ENCODE measurements around the gene FCN2. TPM values are rescaled to one million over a fixed set of nuclear protein-coding genes. Genes with fewer than 3 reads are reported as not detected.

Gene FCN2
- total RNA-seq, 1 experiment from 2014 or later: not detected

DNA sequence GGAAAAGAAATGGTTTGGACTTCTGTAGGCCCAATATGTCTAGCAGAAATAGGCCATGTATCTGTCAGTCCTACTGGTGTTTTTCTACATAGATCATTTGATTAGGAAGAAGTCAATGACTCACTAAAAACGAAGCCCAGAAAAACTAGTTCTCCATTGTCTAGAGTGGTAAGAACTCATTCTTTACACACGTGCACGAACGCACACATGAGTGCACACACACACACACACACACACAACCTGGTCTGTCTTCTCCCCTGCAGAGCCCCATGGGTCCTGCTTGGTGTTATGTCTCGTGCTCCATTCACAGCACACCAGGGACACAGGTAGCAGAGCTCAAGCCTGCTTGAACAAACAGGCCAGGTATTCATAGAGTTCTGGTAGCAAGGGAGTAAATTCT, 52.0 kb downstream of the FCN2 start:
- H2AFZ ChIP-seq (ENCODE audit: low read depth, low read length, poor library complexity, severe bottlenecking): no peak overlapping the region
- BruUV-seq (replicated peaks): no TSS peak
- RAD21 ChIA-PET (ENCODE audit: low non-redundant PET in 1 of 2, low total read pairs in 2 of 2, uncharacterized antibody in 2 of 2, unreplicated experiment in 2 of 2): no interaction called here

More for the DNA sequence above, 52.0 kb downstream of the FCN2 start:
- no peak for DNase-seq (ENCODE audit: low read depth, low spot score)
- no peaks in the 10 kb centered on the region for H3K9me3 ChIP-seq (ENCODE audit: control insufficient read depth in 1 of 2, insufficient read depth in 1 of 2, low read depth in 1 of 2, low read length in 2 of 2)
- no peaks in the 10 kb centered on the region for H3K79me2 ChIP-seq (ENCODE audit: insufficient read depth, low read length)
- POLR2A ChIA-PET: no interaction called here
- H4K20me1 ChIP-seq (ENCODE audit: insufficient read depth): no peaks in the 10 kb centered on the region
- H3K36me3 ChIP-seq (ENCODE audit: control insufficient read depth in 1 of 2, insufficient read depth in 2 of 2, low read length in 2 of 2): no peaks in the 10 kb centered on the region
- TF ChIP-seq ELF1 (IDR thresholded peaks at IDR 0.05; ENCODE audit: borderline replicate concordance, low read depth): no peak
- TF ChIP-seq CEBPB (IDR thresholded peaks at IDR 0.05; ENCODE audit: low read depth): no peak
- TF ChIP-seq, protein P1, sequence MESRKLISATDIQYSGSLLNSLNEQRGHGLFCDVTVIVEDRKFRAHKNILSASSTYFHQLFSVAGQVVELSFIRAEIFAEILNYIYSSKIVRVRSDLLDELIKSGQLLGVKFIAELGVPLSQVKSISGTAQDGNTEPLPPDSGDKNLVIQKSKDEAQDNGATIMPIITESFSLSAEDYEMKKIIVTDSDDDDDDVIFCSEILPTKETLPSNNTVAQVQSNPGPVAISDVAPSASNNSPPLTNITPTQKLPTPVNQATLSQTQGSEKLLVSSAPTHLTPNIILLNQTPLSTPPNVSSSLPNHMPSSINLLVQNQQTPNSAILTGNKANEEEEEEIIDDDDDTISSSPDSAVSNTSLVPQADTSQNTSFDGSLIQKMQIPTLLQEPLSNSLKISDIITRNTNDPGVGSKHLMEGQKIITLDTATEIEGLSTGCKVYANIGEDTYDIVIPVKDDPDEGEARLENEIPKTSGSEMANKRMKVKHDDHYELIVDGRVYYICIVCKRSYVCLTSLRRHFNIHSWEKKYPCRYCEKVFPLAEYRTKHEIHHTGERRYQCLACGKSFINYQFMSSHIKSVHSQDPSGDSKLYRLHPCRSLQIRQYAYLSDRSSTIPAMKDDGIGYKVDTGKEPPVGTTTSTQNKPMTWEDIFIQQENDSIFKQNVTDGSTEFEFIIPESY (IDR thresholded peaks at IDR 0.05; ENCODE audit: extremely low read depth, insufficient replicate concordance, low read length): no peak
- no peak for TF ChIP-seq YY1 (IDR thresholded peaks at IDR 0.05; ENCODE audit: extremely low read depth, insufficient replicate concordance, low read depth, low read length)
- TF ChIP-seq ZFX (IDR thresholded peaks at IDR 0.05): no peak
- no peak for TF ChIP-seq RAD21 (IDR thresholded peaks at IDR 0.05; ENCODE audit: low read depth)
- no peak for TF ChIP-seq JUND (IDR thresholded peaks at IDR 0.05)
- TF ChIP-seq SRF (IDR thresholded peaks at IDR 0.05; ENCODE audit: low read depth): no peak
- TF ChIP-seq, protein P2, sequence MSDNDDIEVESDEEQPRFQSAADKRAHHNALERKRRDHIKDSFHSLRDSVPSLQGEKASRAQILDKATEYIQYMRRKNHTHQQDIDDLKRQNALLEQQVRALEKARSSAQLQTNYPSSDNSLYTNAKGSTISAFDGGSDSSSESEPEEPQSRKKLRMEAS (IDR thresholded peaks at IDR 0.05): no peak
- no peak for TF ChIP-seq FOSL1 (IDR thresholded peaks at IDR 0.05; ENCODE audit: low read depth)
- TF ChIP-seq, protein P3, sequence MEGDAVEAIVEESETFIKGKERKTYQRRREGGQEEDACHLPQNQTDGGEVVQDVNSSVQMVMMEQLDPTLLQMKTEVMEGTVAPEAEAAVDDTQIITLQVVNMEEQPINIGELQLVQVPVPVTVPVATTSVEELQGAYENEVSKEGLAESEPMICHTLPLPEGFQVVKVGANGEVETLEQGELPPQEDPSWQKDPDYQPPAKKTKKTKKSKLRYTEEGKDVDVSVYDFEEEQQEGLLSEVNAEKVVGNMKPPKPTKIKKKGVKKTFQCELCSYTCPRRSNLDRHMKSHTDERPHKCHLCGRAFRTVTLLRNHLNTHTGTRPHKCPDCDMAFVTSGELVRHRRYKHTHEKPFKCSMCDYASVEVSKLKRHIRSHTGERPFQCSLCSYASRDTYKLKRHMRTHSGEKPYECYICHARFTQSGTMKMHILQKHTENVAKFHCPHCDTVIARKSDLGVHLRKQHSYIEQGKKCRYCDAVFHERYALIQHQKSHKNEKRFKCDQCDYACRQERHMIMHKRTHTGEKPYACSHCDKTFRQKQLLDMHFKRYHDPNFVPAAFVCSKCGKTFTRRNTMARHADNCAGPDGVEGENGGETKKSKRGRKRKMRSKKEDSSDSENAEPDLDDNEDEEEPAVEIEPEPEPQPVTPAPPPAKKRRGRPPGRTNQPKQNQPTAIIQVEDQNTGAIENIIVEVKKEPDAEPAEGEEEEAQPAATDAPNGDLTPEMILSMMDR (IDR thresholded peaks at IDR 0.05 in 2 of 3, conservative IDR thresholded peaks at IDR 0.05 in 1 of 3; ENCODE audit: borderline replicate concordance in 1 of 3, insufficient read depth in 1 of 3, low read depth in 2 of 3, low read length in 2 of 3): no peak
- TF ChIP-seq, protein P4, sequence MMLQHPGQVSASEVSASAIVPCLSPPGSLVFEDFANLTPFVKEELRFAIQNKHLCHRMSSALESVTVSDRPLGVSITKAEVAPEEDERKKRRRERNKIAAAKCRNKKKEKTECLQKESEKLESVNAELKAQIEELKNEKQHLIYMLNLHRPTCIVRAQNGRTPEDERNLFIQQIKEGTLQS (IDR thresholded peaks at IDR 0.05): no peak
- TF ChIP-seq SP1 (IDR thresholded peaks at IDR 0.05; ENCODE audit: low read depth): no peak
- TF ChIP-seq, protein P5, sequence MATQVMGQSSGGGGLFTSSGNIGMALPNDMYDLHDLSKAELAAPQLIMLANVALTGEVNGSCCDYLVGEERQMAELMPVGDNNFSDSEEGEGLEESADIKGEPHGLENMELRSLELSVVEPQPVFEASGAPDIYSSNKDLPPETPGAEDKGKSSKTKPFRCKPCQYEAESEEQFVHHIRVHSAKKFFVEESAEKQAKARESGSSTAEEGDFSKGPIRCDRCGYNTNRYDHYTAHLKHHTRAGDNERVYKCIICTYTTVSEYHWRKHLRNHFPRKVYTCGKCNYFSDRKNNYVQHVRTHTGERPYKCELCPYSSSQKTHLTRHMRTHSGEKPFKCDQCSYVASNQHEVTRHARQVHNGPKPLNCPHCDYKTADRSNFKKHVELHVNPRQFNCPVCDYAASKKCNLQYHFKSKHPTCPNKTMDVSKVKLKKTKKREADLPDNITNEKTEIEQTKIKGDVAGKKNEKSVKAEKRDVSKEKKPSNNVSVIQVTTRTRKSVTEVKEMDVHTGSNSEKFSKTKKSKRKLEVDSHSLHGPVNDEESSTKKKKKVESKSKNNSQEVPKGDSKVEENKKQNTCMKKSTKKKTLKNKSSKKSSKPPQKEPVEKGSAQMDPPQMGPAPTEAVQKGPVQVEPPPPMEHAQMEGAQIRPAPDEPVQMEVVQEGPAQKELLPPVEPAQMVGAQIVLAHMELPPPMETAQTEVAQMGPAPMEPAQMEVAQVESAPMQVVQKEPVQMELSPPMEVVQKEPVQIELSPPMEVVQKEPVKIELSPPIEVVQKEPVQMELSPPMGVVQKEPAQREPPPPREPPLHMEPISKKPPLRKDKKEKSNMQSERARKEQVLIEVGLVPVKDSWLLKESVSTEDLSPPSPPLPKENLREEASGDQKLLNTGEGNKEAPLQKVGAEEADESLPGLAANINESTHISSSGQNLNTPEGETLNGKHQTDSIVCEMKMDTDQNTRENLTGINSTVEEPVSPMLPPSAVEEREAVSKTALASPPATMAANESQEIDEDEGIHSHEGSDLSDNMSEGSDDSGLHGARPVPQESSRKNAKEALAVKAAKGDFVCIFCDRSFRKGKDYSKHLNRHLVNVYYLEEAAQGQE (IDR thresholded peaks at IDR 0.05; ENCODE audit: low read depth): no peak
- no peak for TF ChIP-seq ZNF274 (IDR thresholded peaks at IDR 0.05; ENCODE audit: low read depth, low read length)
- H3K4me2 ChIP-seq (ENCODE audit: low read length): no peak overlapping the region
- peaks cover 8% of the 10 kb centered on the region; the same call in 1 of the 2 replicates for H3K27me3 ChIP-seq (ENCODE audit: insufficient read depth, low read length)
- CTCF ChIA-PET: no interaction called here
- no peaks in the 10 kb centered on the region for H3K9me2 ChIP-seq (ENCODE audit: insufficient read depth)
- H3K9ac ChIP-seq (ENCODE audit: low read length): no peak overlapping the region
- ATAC-seq: no peak
- no peaks in the 10 kb centered on the region for H3K4me1 ChIP-seq (ENCODE audit: control insufficient read depth in 1 of 2, insufficient read depth in 2 of 2, low read length in 2 of 2)
- H3K27ac ChIP-seq (ENCODE audit: low read depth, low read length): no peak overlapping the region
- H3K4me3 ChIP-seq (replicated peaks in 1 of 2; ENCODE audit: low read depth in 1 of 2, low read length in 2 of 2): no peak overlapping the region
- intact Hi-C loops (cut with micrococcal nuclease): no loop called here
